Endothelial cell of umbilical vein (primary cell): ENCODE results near the gene SMAD7. TPM values are rescaled to one million over a fixed set of nuclear protein-coding genes. Genes with fewer than 3 reads are reported as not detected.
A peak's percentile ranks its signal among the peaks of the same experiment; 100 is the strongest.

Experiments used
- BruUV-seq: library from RNA; stranded (reverse); fragments of 400-500 nt; replicated peaks from 2 replicates; lab custom pipeline; 2021; lab: Mats Ljungman, UMichigan
- CTCF ChIA-PET: fragments of 300-600, 350-600 bp; sonication (Branson Sonifier 250); formaldehyde crosslinking; loops from one replicate; lab custom pipeline; 2021; ENCODE audit warnings: antibody characterized with exemption, inconsistent platforms; lab: Charles Lee
- POLR2A ChIA-PET: fragments of 300-600, 350-600 bp; sonication (Branson Sonifier 250); formaldehyde crosslinking; loops from one replicate; lab custom pipeline; 2021; ENCODE audit warnings: antibody characterized with exemption, inconsistent platforms; lab: Charles Lee
- DNase-seq: peaks from one replicate; pipeline ENCODE4 v3.0.0-alpha.2; 2011; ENCODE audit warnings: low read depth, low spot score
- FAIRE-seq: peaks from 2 replicates; lab custom pipeline; 2011; peaks lifted over from hg19 to GRCh38; lab: Jason Lieb, UNC
- H2AFZ ChIP-seq: 2 replicates; pipeline ENCODE4 v1.6.0; 2012; ENCODE audit warnings: low read depth, low read length, control low read depth, inconsistent platforms
- H3K27ac ChIP-seq: 2 replicates; pipeline ENCODE4 v1.5.1; 2011; ENCODE audit warnings: low read depth, mild to moderate bottlenecking, control low read depth, low read length, moderate library complexity; ENCODE audit not compliant: insufficient read depth
- H3K27me3 ChIP-seq, 2 experiments: 2 replicates each; pipeline versions ENCODE4 v1.6.0 to v1.6.1; 2011; ENCODE audit warnings: low read length in 2 of 2, mixed read lengths in 1 of 2; ENCODE audit not compliant: control insufficient read depth in 2 of 2, insufficient read depth in 2 of 2
- H3K36me3 ChIP-seq, 2 experiments: 2 replicates in 1 of 2; 3 replicates in 1 of 2; pipeline ENCODE4 v1.5.1; 2011; ENCODE audit warnings: low read length in 2 of 2, mild to moderate bottlenecking in 1 of 2, moderate library complexity in 1 of 2; ENCODE audit not compliant: control insufficient read depth in 2 of 2, insufficient read depth in 2 of 2; ENCODE audit errors: extremely low read depth in 1 of 2
- H3K4me1 ChIP-seq: 3 replicates; pipeline ENCODE4 v1.5.1; 2011; ENCODE audit warnings: mild to moderate bottlenecking, low read length; ENCODE audit not compliant: control insufficient read depth, insufficient read depth; ENCODE audit errors: extremely low read depth
- H3K4me2 ChIP-seq: 2 replicates; pipeline ENCODE4 v1.6.1; 2011; ENCODE audit warnings: low read length, control low read depth, mixed read lengths; ENCODE audit not compliant: insufficient read depth
- H3K4me3 ChIP-seq, 3 experiments: fragments of 200-600 bp in 1 of 3; sonication (generic), shearing (Covaris generic) in 1 of 3; replicated peaks in 1 of 3; 2 replicates each; pipeline ENCODE4 v1.5.1; 2011 to 2016; ENCODE audit warnings: control low read depth in 3 of 3, low read length in 3 of 3, mild to moderate bottlenecking in 2 of 3, inconsistent platforms in 1 of 3, low read depth in 1 of 3, moderate library complexity in 1 of 3; ENCODE audit not compliant: insufficient read depth in 1 of 3
- H3K79me2 ChIP-seq: 2 replicates; pipeline ENCODE4 v1.6.0; 2012; ENCODE audit warnings: low read length, inconsistent platforms; ENCODE audit not compliant: control insufficient read depth, insufficient read depth
- H3K9ac ChIP-seq: replicated peaks from 2 replicates; pipeline ENCODE3; 2011; ENCODE audit warnings: low read length, control low read depth; ENCODE audit not compliant: insufficient read depth; ENCODE audit errors: extremely low read depth
- H3K9me1 ChIP-seq: replicated peaks from 3 replicates; pipeline ENCODE4 v1.6.0; 2011; ENCODE audit warnings: mild to moderate bottlenecking, low read length; ENCODE audit not compliant: control insufficient read depth, insufficient read depth; ENCODE audit errors: extremely low read depth
- H3K9me3 ChIP-seq: replicated peaks from 2 replicates; pipeline ENCODE4 v1.5.1; 2012; ENCODE audit warnings: low read length, inconsistent platforms; ENCODE audit not compliant: control insufficient read depth, insufficient read depth
- H4K20me1 ChIP-seq: replicated peaks from 2 replicates; pipeline ENCODE3; 2011; ENCODE audit warnings: mild to moderate bottlenecking, low read length; ENCODE audit not compliant: control insufficient read depth, insufficient read depth; ENCODE audit errors: extremely low read depth
- EZH2 ChIP-seq: IDR thresholded peaks from 2 replicates; pipeline ENCODE4 v1.6.1; 2012; ENCODE audit warnings: borderline replicate concordance, low read depth, mild to moderate bottlenecking, moderate library complexity, low read length, inconsistent platforms; ENCODE audit not compliant: severe bottlenecking
- FOS ChIP-seq: IDR thresholded peaks from 2 replicates; pipeline ENCODE4 v1.6.1; 2011; ENCODE audit warnings: mild to moderate bottlenecking, low read length, moderate library complexity, borderline replicate concordance; ENCODE audit not compliant: insufficient read depth
- GATA2 ChIP-seq: IDR thresholded peaks from 2 replicates; pipeline ENCODE4 v1.7.0; 2011; ENCODE audit warnings: low read depth, mild to moderate bottlenecking, moderate library complexity, mixed read lengths, low read length; ENCODE audit not compliant: insufficient read length, insufficient read depth
- JUN ChIP-seq: IDR thresholded peaks from 2 replicates; pipeline ENCODE4 v1.6.1; 2011; ENCODE audit warnings: borderline replicate concordance, low read depth; ENCODE audit not compliant: insufficient read length, insufficient read depth
- MYC ChIP-seq: IDR thresholded peaks from one replicate; pipeline ENCODE4 v1.6.1; 2011; ENCODE audit warnings: mild to moderate bottlenecking, low read depth, low read length
- POLR2A ChIP-seq: IDR thresholded peaks from 2 replicates; pipeline ENCODE4 v1.6.1; 2012; ENCODE audit warnings: low read depth, mild to moderate bottlenecking, control low read depth, low read length
- POLR2AphosphoS5 ChIP-seq: IDR thresholded peaks from 2 replicates; pipeline ENCODE4 v1.6.1; 2012; ENCODE audit warnings: low read depth, mild to moderate bottlenecking, control low read depth, low read length, moderate library complexity; ENCODE audit not compliant: insufficient read depth
- dilution Hi-C: fragments of 300-500 bp; cut with MboI; formaldehyde crosslinking; loops from one replicate; pipeline ENCODE4 v1.15.0; 2019; ENCODE audit warnings: low sequenced_read_pairs; ENCODE audit not compliant: extremely low pct_ligation_motif_present
- intact Hi-C: fragments of 100-400 bp; cut with micrococcal nuclease; formaldehyde crosslinking; loops from one replicate; pipeline ENCODE4 v1.10.0; 2022
- polyA plus RNA-seq, 4 experiments: library from polyadenylated mRNA; depleted of rRNA in 3 of 4; stranded (reverse) in 3 of 4; unstranded in 1 of 4; fragments of >200 nt; gene quantifications; 2 replicates each; pipeline versions ENCODE4 v1.2.1 to v1.2.3, GENCODE V29; 2011 to 2012; ENCODE audit warnings: missing spikeins in 1 of 4
- total RNA-seq: library from RNA; stranded (reverse); gene quantifications from 2 replicates; pipeline ENCODE4 v1.2.3, GENCODE V29; 2021
- TF ChIP-seq, protein P1 (sequence below), 2 donors: IDR thresholded peaks; 1 replicate in 1 of 2; 2 replicates in 1 of 2; pipeline ENCODE4 v1.5.1; 2011; ENCODE audit warnings: low read length in 2 of 2, mild to moderate bottlenecking in 2 of 2, moderate library complexity in 2 of 2, control low read depth in 1 of 2, inconsistent platforms in 1 of 2, low read depth in 1 of 2; ENCODE audit not compliant: insufficient read depth in 1 of 2; ENCODE audit errors: extremely low read depth in 1 of 2
- TF ChIP-seq, protein P2 (sequence below): IDR thresholded peaks from 2 replicates; pipeline ENCODE4 v1.6.1; 2011; ENCODE audit not compliant: insufficient read depth, insufficient read length

The SMAD7 gene
- total and polyA plus RNA-seq, 2 donors (not counting 3 experiments of a cell fraction or from before 2014, with no cell fraction given), result 3.6 to 8.0 TPM

DNA sequence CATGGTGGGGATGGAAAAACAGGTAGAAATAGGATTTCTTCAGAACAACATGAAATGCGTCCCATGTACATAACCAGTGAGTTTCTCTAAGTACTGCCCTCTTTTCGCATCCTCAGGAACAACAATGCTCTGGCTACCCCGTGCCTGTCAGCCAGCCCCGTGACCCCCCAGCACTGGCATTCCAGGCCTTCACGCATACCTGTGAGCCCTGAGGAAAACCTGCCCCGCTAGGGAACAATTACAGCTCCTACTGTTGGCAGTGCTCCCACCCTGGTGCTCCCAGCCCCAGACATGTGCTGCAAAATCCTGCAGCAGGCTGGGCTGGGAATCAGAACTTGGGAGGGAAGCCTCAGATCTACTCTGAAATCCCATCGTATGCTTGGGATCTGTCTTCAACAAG, 9.1 kb downstream of the SMAD7 start:
- no peak overlapping the region for H3K9ac ChIP-seq
- no peak for TF ChIP-seq MYC
- no peak for TF ChIP-seq POLR2AphosphoS5
- TF ChIP-seq, protein P1, sequence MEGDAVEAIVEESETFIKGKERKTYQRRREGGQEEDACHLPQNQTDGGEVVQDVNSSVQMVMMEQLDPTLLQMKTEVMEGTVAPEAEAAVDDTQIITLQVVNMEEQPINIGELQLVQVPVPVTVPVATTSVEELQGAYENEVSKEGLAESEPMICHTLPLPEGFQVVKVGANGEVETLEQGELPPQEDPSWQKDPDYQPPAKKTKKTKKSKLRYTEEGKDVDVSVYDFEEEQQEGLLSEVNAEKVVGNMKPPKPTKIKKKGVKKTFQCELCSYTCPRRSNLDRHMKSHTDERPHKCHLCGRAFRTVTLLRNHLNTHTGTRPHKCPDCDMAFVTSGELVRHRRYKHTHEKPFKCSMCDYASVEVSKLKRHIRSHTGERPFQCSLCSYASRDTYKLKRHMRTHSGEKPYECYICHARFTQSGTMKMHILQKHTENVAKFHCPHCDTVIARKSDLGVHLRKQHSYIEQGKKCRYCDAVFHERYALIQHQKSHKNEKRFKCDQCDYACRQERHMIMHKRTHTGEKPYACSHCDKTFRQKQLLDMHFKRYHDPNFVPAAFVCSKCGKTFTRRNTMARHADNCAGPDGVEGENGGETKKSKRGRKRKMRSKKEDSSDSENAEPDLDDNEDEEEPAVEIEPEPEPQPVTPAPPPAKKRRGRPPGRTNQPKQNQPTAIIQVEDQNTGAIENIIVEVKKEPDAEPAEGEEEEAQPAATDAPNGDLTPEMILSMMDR (IDR thresholded peaks at IDR 0.05; ENCODE audit: extremely low read depth in 1 of 2, insufficient read depth in 1 of 2, low read depth in 1 of 2, low read length in 2 of 2), result no peak
- no peak for TF ChIP-seq EZH2
- no peak for TF ChIP-seq JUN
- no peak for TF ChIP-seq FOS
- no peak for TF ChIP-seq POLR2A
- TF ChIP-seq, protein P2, sequence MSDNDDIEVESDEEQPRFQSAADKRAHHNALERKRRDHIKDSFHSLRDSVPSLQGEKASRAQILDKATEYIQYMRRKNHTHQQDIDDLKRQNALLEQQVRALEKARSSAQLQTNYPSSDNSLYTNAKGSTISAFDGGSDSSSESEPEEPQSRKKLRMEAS, result no peak
- no peak for TF ChIP-seq GATA2
- peak overlapping the region; percentile 26 for H3K27ac ChIP-seq
- dilution Hi-C loops, result no loop called here
- peaks cover 62% of the 10 kb centered on the region for H3K4me1 ChIP-seq
- H3K9me3 ChIP-seq, result no peaks in the 10 kb centered on the region
- ChIA-PET CTCF (interaction anchor here (1.0 to 2.8 kb wide), 7 partner anchors 10 to 165 kb away, joined by 3 to 10 read pairs (median 4); no protein-coding TSS in a partner anchor), POLR2A (no interaction called here)
- H3K79me2 ChIP-seq, result peaks cover 7% of the 10 kb centered on the region
- peaks cover 0 to 2% of the 10 kb centered on the region in 2 experiments for H3K36me3 ChIP-seq
- no TSS peak for BruUV-seq
- H3K4me3 ChIP-seq, result no peak overlapping the region
- intact Hi-C loops, result loop anchor here (1.0 to 10.0 kb wide), 2 partner anchors 8 to 473 kb away; no protein-coding TSS in a partner anchor
- peak; percentile 17 for DNase-seq
- FAIRE-seq, result no peak
- no peaks in the 10 kb centered on the region for H3K9me1 ChIP-seq
- peaks cover 4% of the 10 kb centered on the region for H4K20me1 ChIP-seq
- H3K4me2 ChIP-seq, result peak overlapping the region; percentile 66
- H2AFZ ChIP-seq, result no peak overlapping the region
- no peaks in the 10 kb centered on the region for H3K27me3 ChIP-seq
